ENCODE measurements around the gene ACO1. TPM values are rescaled to one million over a fixed set of nuclear protein-coding genes. Genes with fewer than 3 reads are reported as not detected.
A peak's percentile ranks its signal among the peaks of the same experiment; 100 is the strongest.

The ACO1 gene
- polyA plus RNA-seq, 1 donor (not counting 4 experiments of a cell fraction or from before 2014, with no cell fraction given): 29.2 TPM

DNA sequence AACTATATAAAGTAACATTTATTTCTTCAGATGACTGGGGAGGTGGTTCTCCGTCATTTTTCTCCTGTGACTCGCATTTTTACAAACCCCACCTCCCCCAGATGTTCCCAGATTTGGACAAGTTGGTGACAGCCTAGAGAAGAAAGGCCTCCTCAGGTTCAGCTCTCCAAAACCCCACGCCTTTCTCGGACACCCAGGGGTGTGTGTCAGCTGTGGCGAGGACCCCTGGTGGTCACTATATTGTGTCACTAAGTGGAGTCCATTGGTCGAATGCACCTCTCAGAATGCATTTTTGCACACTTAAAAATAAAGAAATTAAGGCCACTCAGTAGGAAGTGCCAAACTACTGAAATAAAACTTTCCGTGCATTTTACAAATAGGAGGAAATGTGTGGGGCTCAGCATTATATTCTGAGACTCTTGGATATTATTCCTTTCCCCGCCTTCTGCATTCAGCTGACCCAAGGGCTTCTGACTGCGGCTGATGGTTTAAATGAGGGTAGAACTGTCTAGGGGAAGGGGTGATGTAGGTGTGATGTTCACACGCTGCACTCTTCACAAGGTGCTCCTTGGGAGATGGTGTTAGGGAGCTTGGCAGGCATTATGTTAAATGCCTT is 47.6 kb downstream of the ACO1 start:
- H3K4me1 ChIP-seq (ENCODE audit: control insufficient read depth, extremely low read depth, insufficient read depth, low read length): no peaks in the 10 kb centered on the region
- FAIRE-seq (no peak), DNase-seq (ENCODE audit: low read depth, low spot score) (no peak)
- no peak overlapping the region for H3K9ac ChIP-seq (ENCODE audit: control insufficient read depth, extremely low read depth, insufficient read depth, low read length)
- H3K27me3 ChIP-seq (ENCODE audit: control insufficient read depth, extremely low read depth, insufficient read depth, low read length): no peaks in the 10 kb centered on the region
- peaks cover 6 to 10% of the 10 kb centered on the region in 2 experiments for H3K36me3 ChIP-seq (ENCODE audit: control insufficient read depth in 2 of 2, extremely low read depth in 1 of 2, insufficient read depth in 2 of 2, low read length in 2 of 2)
- no peaks in the 10 kb centered on the region for H4K20me1 ChIP-seq (ENCODE audit: control insufficient read depth, extremely low read depth, insufficient read depth, low read length)
- no peak overlapping the region for H3K4me3 ChIP-seq (ENCODE audit: control insufficient read depth in 2 of 3, extremely low read depth in 1 of 3, insufficient read depth in 2 of 3, low read depth in 1 of 3, low read length in 3 of 3)
- H3K9me1 ChIP-seq (ENCODE audit: control insufficient read depth, extremely low read depth, insufficient read depth, low read length): no peaks in the 10 kb centered on the region
- H2AFZ ChIP-seq (ENCODE audit: control insufficient read depth, low read length): no peak overlapping the region
- H3K27ac ChIP-seq (ENCODE audit: control insufficient read depth, insufficient read depth, low read length): no peak overlapping the region
- no peaks in the 10 kb centered on the region for H3K79me2 ChIP-seq (ENCODE audit: control insufficient read depth, insufficient read depth, low read length)
- H3K4me2 ChIP-seq (ENCODE audit: control insufficient read depth, extremely low read depth, insufficient read depth, low read depth, low read length): no peak overlapping the region
- dilution Hi-C loops (cut with MboI; ENCODE audit: extremely low pct_ligation_motif_present, low sequenced_read_pairs): loop anchor here (25.0 kb wide), 1 partner anchor 130 kb away; the partner anchor contains the start of genes NDUFB6, SMIM27 and TOPORS
- TF ChIP-seq, protein P1, sequence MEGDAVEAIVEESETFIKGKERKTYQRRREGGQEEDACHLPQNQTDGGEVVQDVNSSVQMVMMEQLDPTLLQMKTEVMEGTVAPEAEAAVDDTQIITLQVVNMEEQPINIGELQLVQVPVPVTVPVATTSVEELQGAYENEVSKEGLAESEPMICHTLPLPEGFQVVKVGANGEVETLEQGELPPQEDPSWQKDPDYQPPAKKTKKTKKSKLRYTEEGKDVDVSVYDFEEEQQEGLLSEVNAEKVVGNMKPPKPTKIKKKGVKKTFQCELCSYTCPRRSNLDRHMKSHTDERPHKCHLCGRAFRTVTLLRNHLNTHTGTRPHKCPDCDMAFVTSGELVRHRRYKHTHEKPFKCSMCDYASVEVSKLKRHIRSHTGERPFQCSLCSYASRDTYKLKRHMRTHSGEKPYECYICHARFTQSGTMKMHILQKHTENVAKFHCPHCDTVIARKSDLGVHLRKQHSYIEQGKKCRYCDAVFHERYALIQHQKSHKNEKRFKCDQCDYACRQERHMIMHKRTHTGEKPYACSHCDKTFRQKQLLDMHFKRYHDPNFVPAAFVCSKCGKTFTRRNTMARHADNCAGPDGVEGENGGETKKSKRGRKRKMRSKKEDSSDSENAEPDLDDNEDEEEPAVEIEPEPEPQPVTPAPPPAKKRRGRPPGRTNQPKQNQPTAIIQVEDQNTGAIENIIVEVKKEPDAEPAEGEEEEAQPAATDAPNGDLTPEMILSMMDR (optimal IDR thresholded peaks at IDR 0.05 in 1 of 3, IDR thresholded peaks at IDR 0.05 in 1 of 3, conservative IDR thresholded peaks at IDR 0.05 in 1 of 3; ENCODE audit: extremely low read depth in 1 of 3, insufficient read depth in 2 of 3, low read length in 3 of 3): peak; percentile 30 to 61 (median 44)
- no peak for TF ChIP-seq EZH2 (IDR thresholded peaks at IDR 0.05; ENCODE audit: low read length)
- no peaks in the 10 kb centered on the region for H3K9me3 ChIP-seq (ENCODE audit: control insufficient read depth, low read depth, low read length)

DNA sequence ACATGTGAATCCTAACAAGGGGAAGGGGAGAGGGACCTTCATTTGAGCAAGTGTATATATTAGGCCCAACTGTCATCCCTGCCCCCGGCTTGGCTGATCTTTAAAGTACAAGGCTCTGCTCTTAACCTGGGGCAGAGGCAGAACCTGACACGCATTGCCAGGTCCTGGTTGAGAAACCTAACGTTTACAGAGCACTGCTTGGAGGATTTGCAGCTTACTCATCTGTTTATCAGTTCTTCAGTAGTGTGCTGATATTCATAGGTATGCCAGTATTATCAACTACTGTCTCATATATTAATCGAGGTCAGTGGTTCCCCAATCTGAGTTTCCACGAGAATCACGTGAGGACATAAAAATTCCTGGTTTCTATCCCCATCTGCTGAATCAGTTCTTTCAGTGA is 50.4 kb downstream of the ACO1 start:
- H3K9me3 ChIP-seq (ENCODE audit: control insufficient read depth, low read depth, low read length): no peaks in the 10 kb centered on the region
- no peaks in the 10 kb centered on the region for H3K27me3 ChIP-seq (ENCODE audit: control insufficient read depth, extremely low read depth, insufficient read depth, low read length)
- no peak overlapping the region for H3K4me3 ChIP-seq (ENCODE audit: control insufficient read depth in 2 of 3, extremely low read depth in 1 of 3, insufficient read depth in 2 of 3, low read depth in 1 of 3, low read length in 3 of 3)
- H3K27ac ChIP-seq (ENCODE audit: control insufficient read depth, insufficient read depth, low read length): no peak overlapping the region
- no peak for TF ChIP-seq EZH2 (IDR thresholded peaks at IDR 0.05; ENCODE audit: low read length)
- TF ChIP-seq, protein P1 (optimal IDR thresholded peaks at IDR 0.05 in 1 of 3, IDR thresholded peaks at IDR 0.05 in 1 of 3, conservative IDR thresholded peaks at IDR 0.05 in 1 of 3; ENCODE audit: extremely low read depth in 1 of 3, insufficient read depth in 2 of 3, low read length in 3 of 3): no peak
- peaks cover 9 to 10% of the 10 kb centered on the region in 2 experiments for H3K36me3 ChIP-seq (ENCODE audit: control insufficient read depth in 2 of 2, extremely low read depth in 1 of 2, insufficient read depth in 2 of 2, low read length in 2 of 2)
- no peaks in the 10 kb centered on the region for H3K4me1 ChIP-seq (ENCODE audit: control insufficient read depth, extremely low read depth, insufficient read depth, low read length)
- DNase-seq (ENCODE audit: low read depth, low spot score): no peak
- H3K4me2 ChIP-seq (ENCODE audit: control insufficient read depth, extremely low read depth, insufficient read depth, low read depth, low read length): no peak overlapping the region
- H4K20me1 ChIP-seq (ENCODE audit: control insufficient read depth, extremely low read depth, insufficient read depth, low read length): no peaks in the 10 kb centered on the region
- no peak overlapping the region for H3K9ac ChIP-seq (ENCODE audit: control insufficient read depth, extremely low read depth, insufficient read depth, low read length)
- dilution Hi-C loops (cut with MboI; ENCODE audit: extremely low pct_ligation_motif_present, low sequenced_read_pairs): loop anchor here (25.0 kb wide), 1 partner anchor 127 kb away; the partner anchor contains the start of genes NDUFB6, SMIM27 and TOPORS
- H2AFZ ChIP-seq (ENCODE audit: control insufficient read depth, low read length): no peak overlapping the region
- no peak for FAIRE-seq
- no peaks in the 10 kb centered on the region for H3K9me1 ChIP-seq (ENCODE audit: control insufficient read depth, extremely low read depth, insufficient read depth, low read length)
- no peaks in the 10 kb centered on the region for H3K79me2 ChIP-seq (ENCODE audit: control insufficient read depth, insufficient read depth, low read length)

All from keratinocyte (primary cell).